ENCODE data around the gene E2F3. TPM values are rescaled to one million over a fixed set of nuclear protein-coding genes. Genes with fewer than 3 reads are reported as not detected.

The E2F3 gene
- total and polyA plus RNA-seq, 2 donors from 2014 or later = 3.7 to 11.0 TPM

DNA sequence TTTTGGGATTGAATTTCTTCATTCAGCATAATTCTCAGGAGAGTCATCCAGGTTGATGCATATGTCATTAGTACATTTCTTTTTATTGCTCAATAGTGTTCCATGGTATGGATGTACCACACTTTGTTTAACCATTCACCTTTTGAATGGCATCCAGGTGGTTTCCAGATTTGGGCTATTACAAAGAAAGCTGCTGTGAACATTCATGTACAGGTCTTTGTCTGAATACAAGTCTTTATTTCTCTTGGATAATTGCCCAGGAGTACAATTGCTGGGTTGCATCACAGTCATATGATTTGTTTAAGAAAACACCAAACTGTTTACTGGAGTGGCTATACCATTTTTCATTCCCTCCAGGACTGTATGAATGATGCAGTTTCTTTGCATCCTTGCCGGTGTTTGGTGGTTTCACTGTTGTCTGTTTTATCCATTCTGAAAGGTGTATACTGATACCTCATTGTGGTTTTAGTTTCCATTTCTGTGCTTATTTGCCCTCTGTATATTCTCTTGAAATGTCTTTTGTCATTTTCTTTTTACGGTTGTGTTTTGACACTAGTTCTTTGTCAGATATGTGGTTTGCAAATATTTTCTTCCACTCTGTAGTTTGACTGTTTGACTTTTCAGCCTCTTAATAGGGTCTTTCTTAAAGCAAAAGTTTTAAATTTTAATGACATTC, 141.4 kb downstream of the E2F3 start:
- no peaks in the 10 kb centered on the region for H3K27me3 ChIP-seq (ENCODE audit: control insufficient read depth, insufficient read depth, low read length)
- no peak overlapping the region for H3K4me3 ChIP-seq (ENCODE audit: low read length in 3 of 3)
- H3K27ac ChIP-seq (ENCODE audit: low read depth in 2 of 2, low read length in 2 of 2) = no peak overlapping the region
- H3K9ac ChIP-seq (ENCODE audit: low read length in 3 of 3) = no peak overlapping the region
- FAIRE-seq (no peak), DNase-seq (no peak)
- intact Hi-C loops (cut with DNase I) = no loop called here
- H3K4me1 ChIP-seq (ENCODE audit: control insufficient read depth in 2 of 3, insufficient read depth in 2 of 3, low read depth in 1 of 3, low read length in 3 of 3) = no peaks in the 10 kb centered on the region
- TF ChIP-seq, protein P1, sequence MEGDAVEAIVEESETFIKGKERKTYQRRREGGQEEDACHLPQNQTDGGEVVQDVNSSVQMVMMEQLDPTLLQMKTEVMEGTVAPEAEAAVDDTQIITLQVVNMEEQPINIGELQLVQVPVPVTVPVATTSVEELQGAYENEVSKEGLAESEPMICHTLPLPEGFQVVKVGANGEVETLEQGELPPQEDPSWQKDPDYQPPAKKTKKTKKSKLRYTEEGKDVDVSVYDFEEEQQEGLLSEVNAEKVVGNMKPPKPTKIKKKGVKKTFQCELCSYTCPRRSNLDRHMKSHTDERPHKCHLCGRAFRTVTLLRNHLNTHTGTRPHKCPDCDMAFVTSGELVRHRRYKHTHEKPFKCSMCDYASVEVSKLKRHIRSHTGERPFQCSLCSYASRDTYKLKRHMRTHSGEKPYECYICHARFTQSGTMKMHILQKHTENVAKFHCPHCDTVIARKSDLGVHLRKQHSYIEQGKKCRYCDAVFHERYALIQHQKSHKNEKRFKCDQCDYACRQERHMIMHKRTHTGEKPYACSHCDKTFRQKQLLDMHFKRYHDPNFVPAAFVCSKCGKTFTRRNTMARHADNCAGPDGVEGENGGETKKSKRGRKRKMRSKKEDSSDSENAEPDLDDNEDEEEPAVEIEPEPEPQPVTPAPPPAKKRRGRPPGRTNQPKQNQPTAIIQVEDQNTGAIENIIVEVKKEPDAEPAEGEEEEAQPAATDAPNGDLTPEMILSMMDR (IDR thresholded peaks at IDR 0.05; ENCODE audit: borderline replicate concordance, extremely low read depth, insufficient read depth) = no peak
- no peaks in the 10 kb centered on the region for H3K9me3 ChIP-seq (ENCODE audit: control insufficient read depth in 2 of 3, insufficient read depth in 1 of 3, low read length in 3 of 3)
- H3K36me3 ChIP-seq (ENCODE audit: control insufficient read depth in 2 of 3, insufficient read depth in 3 of 3, low read length in 3 of 3) = no peaks in the 10 kb centered on the region

Other genes starting within 250 kb of the E2F3 start
- gene MBOAT1, start 189.4 kb upstream of the E2F3 start, total RNA-seq = 15.1 TPM
- gene MBOAT1, start 189.4 kb upstream of the E2F3 start, polyA plus RNA-seq (ENCODE audit: insufficient read depth, low read depth, low replicate concordance) = 1.9 TPM
- 20.2 TPM for gene CDKAL1, start 132.6 kb downstream of the E2F3 start, total RNA-seq
- 4.6 TPM for gene CDKAL1, start 132.6 kb downstream of the E2F3 start, polyA plus RNA-seq (ENCODE audit: insufficient read depth, low read depth, low replicate concordance)